Endothelial cell of umbilical vein (primary cell): ENCODE measurements around the gene RTN3. TPM values are rescaled to one million over a fixed set of nuclear protein-coding genes. Genes with fewer than 3 reads are reported as not detected.

Source experiments
- BruUV-seq: library from RNA; stranded (reverse); fragments of 400-500 nt; replicated peaks from 2 replicates; lab custom pipeline; 2021; lab: Mats Ljungman, UMichigan
- CTCF ChIA-PET: fragments of 300-600, 350-600 bp; sonication (Branson Sonifier 250); formaldehyde crosslinking; loops from one replicate; lab custom pipeline; 2021; ENCODE audit warnings: antibody characterized with exemption, inconsistent platforms; lab: Charles Lee
- POLR2A ChIA-PET: fragments of 300-600, 350-600 bp; sonication (Branson Sonifier 250); formaldehyde crosslinking; loops from one replicate; lab custom pipeline; 2021; ENCODE audit warnings: antibody characterized with exemption, inconsistent platforms; lab: Charles Lee
- DNase-seq: peaks from one replicate; pipeline ENCODE4 v3.0.0-alpha.2; 2011; ENCODE audit warnings: low read depth, low spot score
- FAIRE-seq: peaks from 2 replicates; lab custom pipeline; 2011; peaks lifted over from hg19 to GRCh38; lab: Jason Lieb, UNC
- H2AFZ ChIP-seq: 2 replicates; pipeline ENCODE4 v1.6.0; 2012; ENCODE audit warnings: low read depth, low read length, control low read depth, inconsistent platforms
- H3K27ac ChIP-seq: 2 replicates; pipeline ENCODE4 v1.5.1; 2011; ENCODE audit warnings: low read depth, mild to moderate bottlenecking, control low read depth, low read length, moderate library complexity; ENCODE audit not compliant: insufficient read depth
- H3K27me3 ChIP-seq, 2 experiments: 2 replicates each; pipeline versions ENCODE4 v1.6.0 to v1.6.1; 2011; ENCODE audit warnings: low read length in 2 of 2, mixed read lengths in 1 of 2; ENCODE audit not compliant: control insufficient read depth in 2 of 2, insufficient read depth in 2 of 2
- H3K36me3 ChIP-seq, 2 experiments: 2 replicates in 1 of 2; 3 replicates in 1 of 2; pipeline ENCODE4 v1.5.1; 2011; ENCODE audit warnings: low read length in 2 of 2, mild to moderate bottlenecking in 1 of 2, moderate library complexity in 1 of 2; ENCODE audit not compliant: control insufficient read depth in 2 of 2, insufficient read depth in 2 of 2; ENCODE audit errors: extremely low read depth in 1 of 2
- H3K4me1 ChIP-seq: 3 replicates; pipeline ENCODE4 v1.5.1; 2011; ENCODE audit warnings: mild to moderate bottlenecking, low read length; ENCODE audit not compliant: control insufficient read depth, insufficient read depth; ENCODE audit errors: extremely low read depth
- H3K4me2 ChIP-seq: 2 replicates; pipeline ENCODE4 v1.6.1; 2011; ENCODE audit warnings: low read length, control low read depth, mixed read lengths; ENCODE audit not compliant: insufficient read depth
- H3K4me3 ChIP-seq, 3 experiments: fragments of 200-600 bp in 1 of 3; sonication (generic), shearing (Covaris generic) in 1 of 3; replicated peaks in 1 of 3; 2 replicates each; pipeline ENCODE4 v1.5.1; 2011 to 2016; ENCODE audit warnings: control low read depth in 3 of 3, low read length in 3 of 3, mild to moderate bottlenecking in 2 of 3, inconsistent platforms in 1 of 3, low read depth in 1 of 3, moderate library complexity in 1 of 3; ENCODE audit not compliant: insufficient read depth in 1 of 3
- H3K79me2 ChIP-seq: 2 replicates; pipeline ENCODE4 v1.6.0; 2012; ENCODE audit warnings: low read length, inconsistent platforms; ENCODE audit not compliant: control insufficient read depth, insufficient read depth
- H3K9ac ChIP-seq: replicated peaks from 2 replicates; pipeline ENCODE3; 2011; ENCODE audit warnings: low read length, control low read depth; ENCODE audit not compliant: insufficient read depth; ENCODE audit errors: extremely low read depth
- H3K9me1 ChIP-seq: replicated peaks from 3 replicates; pipeline ENCODE4 v1.6.0; 2011; ENCODE audit warnings: mild to moderate bottlenecking, low read length; ENCODE audit not compliant: control insufficient read depth, insufficient read depth; ENCODE audit errors: extremely low read depth
- H3K9me3 ChIP-seq: replicated peaks from 2 replicates; pipeline ENCODE4 v1.5.1; 2012; ENCODE audit warnings: low read length, inconsistent platforms; ENCODE audit not compliant: control insufficient read depth, insufficient read depth
- H4K20me1 ChIP-seq: replicated peaks from 2 replicates; pipeline ENCODE3; 2011; ENCODE audit warnings: mild to moderate bottlenecking, low read length; ENCODE audit not compliant: control insufficient read depth, insufficient read depth; ENCODE audit errors: extremely low read depth
- CTCF ChIP-seq, 2 donors: IDR thresholded peaks; 1 replicate in 1 of 2; 2 replicates in 1 of 2; pipeline ENCODE4 v1.5.1; 2011; ENCODE audit warnings: low read length in 2 of 2, mild to moderate bottlenecking in 2 of 2, moderate library complexity in 2 of 2, control low read depth in 1 of 2, inconsistent platforms in 1 of 2, low read depth in 1 of 2; ENCODE audit not compliant: insufficient read depth in 1 of 2; ENCODE audit errors: extremely low read depth in 1 of 2
- EZH2 ChIP-seq: IDR thresholded peaks from 2 replicates; pipeline ENCODE4 v1.6.1; 2012; ENCODE audit warnings: borderline replicate concordance, low read depth, mild to moderate bottlenecking, moderate library complexity, low read length, inconsistent platforms; ENCODE audit not compliant: severe bottlenecking
- FOS ChIP-seq: IDR thresholded peaks from 2 replicates; pipeline ENCODE4 v1.6.1; 2011; ENCODE audit warnings: mild to moderate bottlenecking, low read length, moderate library complexity, borderline replicate concordance; ENCODE audit not compliant: insufficient read depth
- GATA2 ChIP-seq: IDR thresholded peaks from 2 replicates; pipeline ENCODE4 v1.7.0; 2011; ENCODE audit warnings: low read depth, mild to moderate bottlenecking, moderate library complexity, mixed read lengths, low read length; ENCODE audit not compliant: insufficient read length, insufficient read depth
- JUN ChIP-seq: IDR thresholded peaks from 2 replicates; pipeline ENCODE4 v1.6.1; 2011; ENCODE audit warnings: borderline replicate concordance, low read depth; ENCODE audit not compliant: insufficient read length, insufficient read depth
- MAX ChIP-seq: IDR thresholded peaks from 2 replicates; pipeline ENCODE4 v1.6.1; 2011; ENCODE audit not compliant: insufficient read depth, insufficient read length
- MYC ChIP-seq: IDR thresholded peaks from one replicate; pipeline ENCODE4 v1.6.1; 2011; ENCODE audit warnings: mild to moderate bottlenecking, low read depth, low read length
- POLR2A ChIP-seq: IDR thresholded peaks from 2 replicates; pipeline ENCODE4 v1.6.1; 2012; ENCODE audit warnings: low read depth, mild to moderate bottlenecking, control low read depth, low read length
- POLR2AphosphoS5 ChIP-seq: IDR thresholded peaks from 2 replicates; pipeline ENCODE4 v1.6.1; 2012; ENCODE audit warnings: low read depth, mild to moderate bottlenecking, control low read depth, low read length, moderate library complexity; ENCODE audit not compliant: insufficient read depth
- dilution Hi-C: fragments of 300-500 bp; cut with MboI; formaldehyde crosslinking; loops from one replicate; pipeline ENCODE4 v1.15.0; 2019; ENCODE audit warnings: low sequenced_read_pairs; ENCODE audit not compliant: extremely low pct_ligation_motif_present
- intact Hi-C: fragments of 100-400 bp; cut with micrococcal nuclease; formaldehyde crosslinking; loops from one replicate; pipeline ENCODE4 v1.10.0; 2022
- polyA plus RNA-seq, 4 experiments: library from polyadenylated mRNA; depleted of rRNA in 3 of 4; stranded (reverse) in 3 of 4; unstranded in 1 of 4; fragments of >200 nt; gene quantifications; 2 replicates each; pipeline versions ENCODE4 v1.2.1 to v1.2.3, GENCODE V29; 2011 to 2012; ENCODE audit warnings: missing spikeins in 1 of 4
- total RNA-seq: library from RNA; stranded (reverse); gene quantifications from 2 replicates; pipeline ENCODE4 v1.2.3, GENCODE V29; 2021

Gene RTN3
- total and polyA plus RNA-seq, 2 donors (not counting 3 experiments of a cell fraction or from before 2014, with no cell fraction given) = 90.6 to 112 TPM

- H2AFZ ChIP-seq = no peak overlapping the region
- no peaks in the 10 kb centered on the region for H3K27me3 ChIP-seq
- H4K20me1 ChIP-seq = no peaks in the 10 kb centered on the region
- no TSS peak for BruUV-seq
- H3K4me1 ChIP-seq = peaks cover 21% of the 10 kb centered on the region
- H3K9ac ChIP-seq = no peak overlapping the region
- dilution Hi-C loops (no loop called here), intact Hi-C loops (no loop called here)
- ChIA-PET POLR2A (no interaction called here), CTCF (interaction anchor here (1.1 kb wide), 1 partner anchor 44 kb away, joined by 3 read pairs; no protein-coding TSS in a partner anchor)
- TF ChIP-seq MAX (no peak), EZH2 (no peak), POLR2A (no peak), POLR2AphosphoS5 (no peak), JUN (no peak), CTCF (IDR thresholded peaks at IDR 0.05; ENCODE audit: extremely low read depth in 1 of 2, insufficient read depth in 1 of 2, low read depth in 1 of 2, low read length in 2 of 2) (no peak), GATA2 (no peak), FOS (no peak), MYC (no peak)
- H3K79me2 ChIP-seq = peaks cover 42% of the 10 kb centered on the region
- no peaks in the 10 kb centered on the region for H3K9me3 ChIP-seq
- no peak overlapping the region for H3K4me2 ChIP-seq
- no peaks in the 10 kb centered on the region for H3K36me3 ChIP-seq
- H3K4me3 ChIP-seq = no peak overlapping the region
- DNase-seq (no peak), FAIRE-seq (no peak)
- no peaks in the 10 kb centered on the region for H3K9me1 ChIP-seq
- no peak overlapping the region for H3K27ac ChIP-seq
Measured at GRCh38 chr11:63713766-63714165, 32.5 kb downstream of the RTN3 start.
